Activated T-helper 17 cell treated with anti-CD3 and anti-CD28 coated beads, Interleukin-2, amount 50 U/mL, for 72 hours (primary cell): ENCODE data around the gene ZKSCAN3. TPM values are rescaled to one million over a fixed set of nuclear protein-coding genes. Genes with fewer than 3 reads are reported as not detected.
A peak's percentile ranks its signal among the peaks of the same experiment; 100 is the strongest.

ENCODE experiments used
- ATAC-seq: fragments of 150-1000 bp; cut with Tn5 transposase; replicated peaks from 2 replicates; pipeline ENCODE4 v1.10.0; 2021; ENCODE audit warnings: mild to moderate bottlenecking, moderate library complexity
- H3K27ac Mint-ChIP-seq: one replicate; pipeline ENCODE4 v1.8.0; 2022; ENCODE audit warnings: mixed read lengths
- H3K27me3 Mint-ChIP-seq: one replicate; pipeline ENCODE4 v1.8.0; 2022; ENCODE audit warnings: mixed read lengths
- H3K36me3 Mint-ChIP-seq: one replicate; pipeline ENCODE4 v1.8.0; 2022; ENCODE audit warnings: low read depth, mild to moderate bottlenecking, mixed read lengths
- H3K4me1 Mint-ChIP-seq: one replicate; pipeline ENCODE4 v1.8.0; 2022; ENCODE audit warnings: mixed read lengths
- H3K4me3 Mint-ChIP-seq: one replicate; pipeline ENCODE4 v1.8.0; 2022; ENCODE audit warnings: mild to moderate bottlenecking, mixed read lengths
- H3K9me3 Mint-ChIP-seq: one replicate; pipeline ENCODE4 v1.8.0; 2022; ENCODE audit warnings: mixed read lengths
- total RNA-seq, 2 donors: library from RNA; stranded (reverse); gene quantifications; one replicate each; pipeline ENCODE4 v1.2.3, GENCODE V29; 2022

Gene ZKSCAN3
- total RNA-seq, 2 donors from 2014 or later = 1.5 to 2.6 TPM

DNA sequence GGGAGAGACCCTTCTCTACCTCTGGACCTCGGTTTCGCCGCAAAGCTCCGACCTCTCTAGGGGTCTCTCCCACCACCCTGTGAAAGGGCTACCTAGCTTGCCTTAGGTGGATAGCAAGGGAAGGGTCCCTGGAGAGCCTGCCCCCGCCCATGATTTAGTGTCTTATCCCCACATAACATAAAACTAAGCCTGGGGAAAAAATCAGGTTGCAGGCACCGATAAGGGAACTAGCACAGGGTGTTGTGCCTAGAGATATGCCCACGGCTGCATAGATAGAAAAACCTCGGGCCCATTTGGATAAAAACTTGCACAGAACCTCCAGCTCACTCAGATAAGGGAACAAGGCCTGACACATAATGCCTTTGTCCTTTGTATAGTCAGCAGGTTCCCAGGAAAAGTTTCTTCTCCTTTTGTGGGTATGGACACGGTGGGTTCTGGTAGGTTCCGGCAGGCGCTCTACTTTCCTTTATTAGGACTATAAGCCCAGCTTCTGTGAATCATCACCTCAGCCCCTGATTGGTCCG, 14.6 kb upstream of the ZKSCAN3 start:
- Mint-ChIP-seq H3K27me3 (no peaks in the 10 kb centered on the region), H3K36me3 (no peaks in the 10 kb centered on the region), H3K4me3 (no peak overlapping the region), H3K4me1 (peaks cover 4% of the 10 kb centered on the region), H3K9me3 (peaks cover under 1% of the 10 kb centered on the region), H3K27ac (no peak overlapping the region)
- no peak for ATAC-seq

DNA sequence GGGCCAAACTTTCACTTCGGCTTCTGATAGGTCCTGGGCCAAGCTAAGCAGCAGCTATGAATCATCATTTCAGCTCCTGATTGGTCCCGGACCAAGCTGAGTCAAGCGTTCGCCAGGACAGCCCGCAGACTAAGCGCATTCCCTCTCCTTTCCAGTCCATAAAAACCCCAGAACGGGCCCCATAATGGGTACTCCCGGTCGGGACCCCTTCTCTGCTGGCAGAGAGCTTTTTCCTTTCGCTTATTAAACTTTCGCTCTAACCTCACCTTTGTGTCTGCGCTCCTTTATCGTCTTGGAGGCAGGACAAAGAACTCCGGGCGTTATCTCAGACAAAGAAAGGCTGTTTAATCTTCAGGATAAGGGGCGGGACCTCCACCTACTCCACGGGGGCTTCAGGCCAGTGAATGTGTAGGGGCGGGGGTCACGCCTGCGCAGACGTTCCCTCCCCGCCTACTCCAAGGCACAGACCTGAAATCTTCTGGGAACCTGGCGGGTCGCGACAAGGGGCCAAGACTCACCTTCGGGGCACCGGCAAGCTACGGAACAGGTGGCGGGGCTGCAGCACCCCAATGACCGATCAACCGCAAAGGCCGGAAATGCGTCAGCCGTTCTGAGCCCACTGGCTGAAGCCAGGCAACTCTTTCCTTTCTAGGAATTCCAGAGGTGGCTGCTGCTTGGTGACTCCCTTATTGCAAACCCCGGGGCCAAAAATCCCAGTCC, 14.0 kb upstream of the ZKSCAN3 start, which contains the start of gene ZSCAN31:
TSS of gene ZSCAN31 (minus strand) at position 585 of the 720 bp plus-strand sequence. CDS start 6,465 bp downstream, outside the sequence.
- Mint-ChIP-seq H3K27ac (no peak within 1 kb of the TSS), H3K4me1 (peaks cover 4% of the 10 kb centered on the region), H3K27me3 (no peaks in the 10 kb centered on the region), H3K36me3 (no peaks in the 10 kb centered on the region), H3K9me3 (peaks cover 3% of the 10 kb centered on the region), H3K4me3 (no peak within 1 kb of the TSS)
- peak; percentile 89 for ATAC-seq

DNA sequence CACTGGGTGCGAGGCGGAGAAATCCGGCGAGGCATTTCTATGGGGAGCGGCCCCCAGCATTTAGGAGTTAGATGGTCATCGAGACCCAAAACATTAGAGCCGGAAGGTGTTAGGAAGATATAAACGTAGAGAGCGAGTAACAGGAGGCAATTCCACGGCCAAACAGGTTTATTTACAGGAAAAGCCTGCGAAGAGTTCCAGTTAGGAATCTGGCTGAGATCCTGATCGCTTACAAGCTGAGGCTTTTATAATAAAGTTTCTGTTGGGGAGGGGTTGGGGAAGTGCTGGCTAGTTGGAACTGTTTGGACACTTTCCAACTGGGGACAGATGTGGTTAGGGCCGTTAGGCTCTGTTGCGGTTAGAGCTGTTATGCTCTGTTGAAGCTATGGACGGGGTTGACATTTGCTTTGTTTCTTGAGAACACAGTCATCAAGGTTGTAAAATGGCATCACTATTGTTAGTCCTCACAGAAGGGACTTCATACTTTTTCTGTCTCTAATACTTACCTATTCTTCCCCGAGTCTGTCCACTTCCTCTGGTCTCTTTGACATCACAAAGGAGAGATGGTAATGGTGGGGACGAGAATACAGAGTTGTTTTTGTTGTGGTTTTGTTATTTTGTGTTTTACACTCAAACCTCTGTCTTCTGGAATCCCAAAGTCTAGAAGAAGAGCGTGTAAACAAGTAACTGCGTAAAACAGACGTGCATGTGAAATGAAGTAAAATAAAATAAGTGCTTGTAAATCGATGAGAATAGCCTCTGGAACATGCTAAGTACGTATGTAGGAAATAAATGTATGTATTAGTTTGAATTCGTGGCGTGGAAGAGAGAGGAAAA, 13.2 kb upstream of the ZKSCAN3 start:
- ATAC-seq = peak; percentile 58
- no peak overlapping the region for H3K27ac Mint-ChIP-seq
- H3K36me3 Mint-ChIP-seq = no peaks in the 10 kb centered on the region
- H3K4me3 Mint-ChIP-seq = no peak overlapping the region
- peaks cover 3% of the 10 kb centered on the region for H3K9me3 Mint-ChIP-seq
- peaks cover under 1% of the 10 kb centered on the region for H3K27me3 Mint-ChIP-seq
- peaks cover 4% of the 10 kb centered on the region for H3K4me1 Mint-ChIP-seq

DNA sequence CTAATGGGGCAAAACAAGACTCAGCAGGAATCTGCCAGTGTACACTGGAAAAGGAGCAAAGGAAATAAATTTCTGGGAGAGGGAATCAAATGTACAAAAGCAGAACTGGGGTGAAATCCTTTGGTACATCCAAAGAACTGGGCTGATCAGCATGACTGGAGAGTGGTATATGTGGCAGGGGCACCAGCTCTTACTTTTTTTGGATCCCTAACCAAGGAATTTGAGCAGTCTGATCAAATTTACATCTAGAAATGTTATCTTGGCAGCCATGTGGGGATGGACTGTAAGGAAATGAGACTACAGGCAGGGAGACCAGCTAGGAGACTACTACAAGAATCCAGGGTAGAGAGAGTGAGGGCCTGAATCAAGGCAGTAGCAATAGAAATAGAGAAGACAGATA, 12.6 kb upstream of the ZKSCAN3 start:
- no peak for ATAC-seq
- Mint-ChIP-seq H3K4me3 (no peak overlapping the region), H3K36me3 (no peaks in the 10 kb centered on the region), H3K27me3 (peaks cover 6% of the 10 kb centered on the region), H3K27ac (no peak overlapping the region), H3K4me1 (peaks cover 4% of the 10 kb centered on the region), H3K9me3 (peaks cover 3% of the 10 kb centered on the region)

DNA sequence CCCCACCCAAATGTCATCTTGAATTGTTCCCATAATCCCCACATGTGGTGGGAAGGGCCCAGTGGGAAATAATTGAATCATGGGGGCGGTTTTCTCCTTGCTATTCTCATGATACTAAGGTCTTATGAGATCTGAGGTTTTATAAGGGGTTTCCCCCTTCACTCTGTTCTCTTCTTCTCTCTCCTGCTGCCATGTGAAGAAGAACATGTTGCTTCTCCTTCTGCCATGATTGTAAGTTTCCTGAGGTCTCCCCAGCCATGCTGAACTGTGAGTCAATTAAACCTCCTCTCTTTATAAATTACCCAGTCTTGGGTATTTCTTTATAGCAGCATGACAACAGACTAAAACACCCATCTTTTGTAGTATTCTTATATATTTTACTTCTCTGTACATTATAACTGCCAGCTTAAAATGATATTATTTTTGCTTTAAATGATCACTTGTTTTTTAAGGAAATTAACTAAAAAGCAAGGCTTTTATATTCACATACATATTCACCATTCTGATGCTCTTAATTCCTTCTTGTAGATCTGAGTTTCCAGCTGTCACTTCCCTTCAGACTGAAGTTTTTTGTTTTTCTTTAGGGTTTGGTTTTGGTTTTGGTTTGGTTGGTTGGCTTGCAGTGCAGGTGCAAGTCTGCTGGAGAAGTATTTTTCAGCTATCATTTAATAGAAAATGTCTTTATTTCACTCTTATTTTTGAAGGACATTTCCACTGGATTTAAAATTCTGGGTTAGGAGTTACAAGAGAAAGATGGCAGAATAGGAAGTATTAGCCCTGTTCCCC, 9.2 kb upstream of the ZKSCAN3 start:
- H3K4me1 Mint-ChIP-seq = no peaks in the 10 kb centered on the region
- ATAC-seq = no peak
- no peak overlapping the region for H3K27ac Mint-ChIP-seq
- H3K4me3 Mint-ChIP-seq = no peak overlapping the region
- H3K9me3 Mint-ChIP-seq = peaks cover 3% of the 10 kb centered on the region
- peaks cover 14% of the 10 kb centered on the region for H3K27me3 Mint-ChIP-seq
- no peaks in the 10 kb centered on the region for H3K36me3 Mint-ChIP-seq

DNA sequence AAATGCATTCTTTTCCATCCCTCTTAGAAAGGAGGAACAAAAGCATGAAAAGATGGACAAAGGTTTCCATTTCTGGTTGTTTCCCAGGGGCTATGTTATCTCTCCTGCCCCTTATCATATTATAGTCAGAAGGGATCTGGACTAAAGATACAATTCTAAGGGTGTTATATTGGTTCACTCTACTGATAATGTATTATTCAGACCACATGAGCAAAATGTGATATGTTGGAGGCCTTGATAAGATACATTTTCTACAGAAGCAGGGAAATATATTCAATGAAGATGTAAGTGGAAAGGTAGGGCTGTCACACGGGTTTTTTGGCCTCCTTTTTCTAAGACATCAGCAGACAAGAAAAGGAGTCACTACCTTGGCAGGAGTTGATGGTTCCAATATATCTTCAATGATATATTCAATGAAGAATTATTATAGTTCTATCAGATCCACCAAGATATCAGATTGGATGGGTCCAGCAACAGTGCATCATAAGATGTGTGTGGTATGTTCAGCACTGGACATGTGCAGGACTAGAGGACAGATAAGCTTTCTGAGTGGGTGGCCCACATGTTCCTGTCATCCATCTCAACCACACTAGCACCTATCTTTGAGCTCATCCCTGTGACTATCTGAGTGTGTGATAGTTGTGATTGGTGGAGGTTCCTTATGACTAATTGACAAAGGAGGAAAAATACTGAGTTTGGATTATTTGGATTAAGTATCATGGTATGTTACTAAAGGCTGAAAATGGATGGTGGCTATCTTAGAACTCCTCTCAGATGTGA, 5.7 kb upstream of the ZKSCAN3 start:
- Mint-ChIP-seq H3K9me3 (peaks cover 3% of the 10 kb centered on the region), H3K27me3 (peaks cover 29% of the 10 kb centered on the region), H3K4me3 (no peak overlapping the region), H3K36me3 (no peaks in the 10 kb centered on the region), H3K27ac (no peak overlapping the region), H3K4me1 (no peaks in the 10 kb centered on the region)
- no peak for ATAC-seq

DNA sequence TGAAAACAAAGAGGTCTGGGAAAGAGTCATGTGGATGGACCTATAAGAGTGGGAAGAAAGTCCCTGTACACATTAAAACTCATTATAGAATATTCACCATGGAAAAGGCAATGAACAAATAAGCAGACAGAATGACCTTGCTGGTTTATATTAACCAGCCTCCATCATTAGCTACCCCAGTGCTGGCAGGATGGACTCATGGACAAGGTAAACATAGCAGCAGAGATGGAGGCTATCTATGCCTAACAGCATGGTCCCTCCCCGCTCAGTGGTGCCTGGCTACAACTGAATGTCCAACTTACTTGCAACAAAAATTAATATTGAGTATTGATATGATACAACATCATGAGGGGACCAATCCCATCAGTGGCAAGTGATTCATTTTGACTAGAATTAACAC, 4.5 kb upstream of the ZKSCAN3 start:
- no peak overlapping the region for H3K27ac Mint-ChIP-seq
- peaks cover 2% of the 10 kb centered on the region for H3K9me3 Mint-ChIP-seq
- no peak for ATAC-seq
- no peak overlapping the region for H3K4me3 Mint-ChIP-seq
- peaks cover 29% of the 10 kb centered on the region for H3K27me3 Mint-ChIP-seq
- peaks cover 8% of the 10 kb centered on the region for H3K4me1 Mint-ChIP-seq
- H3K36me3 Mint-ChIP-seq = no peaks in the 10 kb centered on the region

DNA sequence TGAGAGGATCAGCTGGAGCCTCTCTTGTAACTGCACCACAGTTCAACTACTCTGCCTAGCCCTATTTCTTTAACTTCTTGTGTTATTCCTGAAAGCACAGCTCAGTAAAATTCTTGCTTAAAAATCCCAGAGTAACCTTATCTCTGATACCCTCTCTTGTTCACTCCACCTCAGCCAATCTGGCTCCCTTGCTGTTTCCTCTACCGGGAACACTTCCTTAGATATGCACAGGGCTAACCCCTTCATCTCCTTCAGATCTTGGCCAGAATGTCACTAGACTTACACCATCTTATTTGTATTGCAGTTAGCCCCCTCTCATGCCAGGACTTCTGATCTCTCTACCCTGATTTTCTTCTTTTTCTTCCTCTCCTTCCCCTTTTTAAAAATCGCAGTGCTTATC, 2.6 kb upstream of the ZKSCAN3 start:
- Mint-ChIP-seq H3K4me1 (peaks cover 21% of the 10 kb centered on the region), H3K9me3 (no peaks in the 10 kb centered on the region), H3K36me3 (no peaks in the 10 kb centered on the region), H3K27me3 (peaks cover 23% of the 10 kb centered on the region), H3K27ac (no peak overlapping the region), H3K4me3 (no peak overlapping the region)
- ATAC-seq = no peak

DNA sequence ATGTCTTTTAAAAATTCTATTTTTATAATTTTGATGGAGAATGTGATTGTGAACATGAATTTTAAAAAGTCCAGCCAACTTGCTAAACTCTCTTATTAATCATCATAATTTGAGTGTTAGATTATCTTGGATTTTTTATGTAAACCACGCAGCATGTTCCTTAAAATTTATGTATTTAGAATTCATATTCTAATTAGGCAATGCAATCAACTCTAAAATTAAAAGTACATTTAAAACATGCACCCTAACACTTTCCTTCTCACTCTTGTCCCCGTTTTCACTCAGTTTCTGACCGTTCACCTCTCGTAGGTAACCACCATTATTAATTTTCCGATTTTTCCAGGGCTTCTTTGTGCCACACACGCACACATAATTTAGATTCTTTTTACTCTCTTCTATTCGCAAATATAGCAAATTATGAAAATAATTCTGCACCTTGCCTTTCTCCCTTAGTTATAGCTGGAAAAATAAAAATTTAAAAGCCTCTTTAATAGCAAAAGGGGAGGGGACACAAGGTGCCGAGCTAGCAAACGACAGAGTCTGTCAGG, 329 bp upstream of the ZKSCAN3 start:
- Mint-ChIP-seq H3K4me3 (peak overlapping the region; percentile 94), H3K36me3 (no peaks in the 10 kb centered on the region), H3K27ac (peak overlapping the region; percentile 90), H3K27me3 (peaks cover 21% of the 10 kb centered on the region), H3K9me3 (no peaks in the 10 kb centered on the region), H3K4me1 (peaks cover 21% of the 10 kb centered on the region)
- ATAC-seq = peak; percentile 3

DNA sequence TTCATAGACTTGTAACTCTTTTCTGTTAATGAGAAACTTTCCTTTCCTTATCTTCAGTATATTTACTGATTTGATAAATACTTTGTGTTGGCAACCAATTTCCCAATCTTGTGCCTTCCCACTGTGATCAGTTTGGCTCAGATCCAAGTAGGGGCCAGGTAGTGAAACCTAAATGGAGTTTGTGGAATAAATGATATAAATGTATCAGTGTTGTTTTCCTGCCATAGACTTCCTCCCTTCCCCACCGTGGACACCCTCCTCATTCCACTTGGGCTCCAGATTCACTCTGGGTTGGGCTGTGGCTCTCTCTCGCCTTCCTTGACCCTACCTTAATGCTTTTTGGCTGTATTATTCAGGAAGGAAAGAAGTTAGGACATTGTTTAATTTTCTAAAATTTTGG, 1.3 kb downstream of the ZKSCAN3 start:
- no peak for ATAC-seq
- H3K4me1 Mint-ChIP-seq = peaks cover 25% of the 10 kb centered on the region
- H3K9me3 Mint-ChIP-seq = no peaks in the 10 kb centered on the region
- no peaks in the 10 kb centered on the region for H3K36me3 Mint-ChIP-seq
- peak overlapping the region; percentile 94 for H3K4me3 Mint-ChIP-seq
- H3K27ac Mint-ChIP-seq = no peak overlapping the region
- peaks cover 15% of the 10 kb centered on the region for H3K27me3 Mint-ChIP-seq

DNA sequence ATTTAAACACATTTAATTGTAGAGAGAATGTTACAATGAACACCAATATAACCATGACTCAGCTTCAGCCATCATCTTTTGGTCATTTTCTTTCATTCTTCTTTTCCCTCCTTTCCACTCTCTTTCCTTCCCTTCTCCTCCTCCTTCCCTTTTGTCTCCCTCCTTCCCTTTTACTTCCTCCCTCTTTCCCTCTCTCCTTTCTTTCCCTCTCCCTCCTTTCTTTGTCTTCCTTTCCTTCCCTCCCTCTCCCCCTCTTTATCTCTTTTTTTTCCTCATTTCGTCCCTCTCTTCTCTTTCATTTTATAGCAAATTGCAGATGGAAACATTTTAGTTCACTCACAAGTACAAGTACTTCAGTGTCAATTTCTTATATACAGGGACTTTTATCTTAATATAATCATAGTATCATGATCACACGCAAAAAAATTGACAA, 1.8 kb downstream of the ZKSCAN3 start:
- Mint-ChIP-seq H3K36me3 (no peaks in the 10 kb centered on the region), H3K4me3 (peak overlapping the region; percentile 94), H3K9me3 (no peaks in the 10 kb centered on the region), H3K27ac (no peak overlapping the region), H3K27me3 (peaks cover 13% of the 10 kb centered on the region), H3K4me1 (peaks cover 25% of the 10 kb centered on the region)
- ATAC-seq = no peak

DNA sequence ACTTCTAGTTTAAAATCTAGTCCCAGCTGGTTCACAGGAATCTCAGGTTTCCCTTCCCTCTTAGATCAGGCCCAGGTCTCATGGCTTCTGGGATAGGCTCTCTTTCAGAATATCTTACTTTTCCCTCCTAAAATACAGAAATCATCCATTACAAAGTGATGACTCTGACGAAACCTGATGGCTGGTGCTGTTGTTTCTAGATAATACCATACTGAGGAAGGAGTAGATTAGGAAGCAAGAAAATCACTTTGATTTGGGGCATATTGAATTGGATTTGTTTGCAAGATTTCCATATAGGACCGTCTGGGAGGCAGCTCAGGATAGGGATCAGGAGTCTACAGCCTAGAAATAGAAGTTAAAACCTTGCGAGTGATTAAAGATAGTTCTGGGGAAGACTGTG, 3.6 kb downstream of the ZKSCAN3 start:
- no peak for ATAC-seq
- no peaks in the 10 kb centered on the region for H3K27me3 Mint-ChIP-seq
- no peaks in the 10 kb centered on the region for H3K36me3 Mint-ChIP-seq
- H3K4me3 Mint-ChIP-seq = no peak overlapping the region
- H3K9me3 Mint-ChIP-seq = no peaks in the 10 kb centered on the region
- H3K4me1 Mint-ChIP-seq = peaks cover 25% of the 10 kb centered on the region
- H3K27ac Mint-ChIP-seq = no peak overlapping the region

DNA sequence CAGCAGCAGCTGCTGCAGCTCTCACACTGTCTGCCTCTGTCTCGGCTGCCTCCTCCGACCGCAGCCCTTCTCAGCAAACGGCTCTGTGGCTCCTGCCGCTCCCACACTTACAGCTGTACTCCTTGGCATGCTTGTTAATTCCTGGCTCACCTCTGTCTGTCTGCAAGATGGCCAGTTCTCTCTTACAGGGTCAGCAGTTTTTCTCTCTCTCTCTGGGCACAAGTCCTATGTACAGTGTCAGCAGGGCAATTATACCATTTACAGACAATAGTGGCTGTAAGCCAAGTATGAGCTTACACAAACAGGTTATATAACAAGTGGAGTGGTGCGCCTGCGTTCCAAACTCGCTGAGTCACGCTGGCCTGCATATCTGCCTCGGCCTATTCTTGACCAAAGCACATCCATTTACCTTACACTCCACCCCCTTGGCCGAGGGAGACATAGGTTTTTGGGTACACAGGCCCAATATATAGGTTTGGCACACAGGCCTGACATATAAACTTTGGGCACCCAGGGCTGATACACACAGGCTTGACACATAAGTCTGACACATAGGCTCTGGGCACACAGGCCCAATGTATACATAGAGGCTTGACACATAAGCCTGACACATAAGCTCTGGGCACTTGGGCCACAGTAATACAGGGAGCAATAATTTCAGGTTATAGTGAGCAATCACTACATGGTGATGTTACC, 4.4 kb downstream of the ZKSCAN3 start:
- Mint-ChIP-seq H3K9me3 (no peaks in the 10 kb centered on the region), H3K4me1 (peaks cover 25% of the 10 kb centered on the region), H3K27me3 (no peaks in the 10 kb centered on the region), H3K4me3 (no peak overlapping the region), H3K36me3 (no peaks in the 10 kb centered on the region), H3K27ac (no peak overlapping the region)
- no peak for ATAC-seq
